HL-60 (cell line): ENCODE measurements around the gene IGSF9.
"Not testable (repeated sequence)": the region's sequence is repeated elsewhere in the genome, so short reads cannot be mapped to it uniquely, and the experiment has no call there.

Experiments used
- DNase-seq, 2 experiments: peaks; one replicate each; pipeline ENCODE4 v3.0.0-alpha.2; 2010 to 2020; ENCODE audit warnings: low read depth in 1 of 2, low spot score in 1 of 2
- H3K27ac ChIP-seq: fragments of 250-450 bp; sonication (Bioruptor Pico); replicated peaks from 2 replicates; pipeline ENCODE4 v1.5.1; 2020; ENCODE audit warnings: mild to moderate bottlenecking, moderate library complexity
- H3K27me3 ChIP-seq: fragments of 250-450 bp; sonication (Bioruptor Pico); 2 replicates; pipeline ENCODE4 v1.5.1; 2021; ENCODE audit warnings: mild to moderate bottlenecking, moderate library complexity; ENCODE audit not compliant: insufficient read depth, poor library complexity, severe bottlenecking
- H3K4me3 ChIP-seq: replicated peaks from 2 replicates; pipeline ENCODE4 v1.5.1; 2011; ENCODE audit warnings: mild to moderate bottlenecking, control low read depth, low read length; ENCODE audit not compliant: insufficient read depth
- CTCF ChIP-seq: IDR thresholded peaks from one replicate; pipeline ENCODE4 v1.5.1; 2011; ENCODE audit warnings: low read length, control low read depth, inconsistent platforms; ENCODE audit not compliant: insufficient read depth
- GABPA ChIP-seq: IDR thresholded peaks from 2 replicates; pipeline ENCODE4 v1.6.1; 2012; ENCODE audit warnings: low read depth
- POLR2AphosphoS5 ChIP-seq: IDR thresholded peaks from 2 replicates; pipeline ENCODE4 v1.6.1; 2012; ENCODE audit warnings: low read depth
- REST ChIP-seq: IDR thresholded peaks from 2 replicates; pipeline ENCODE4 v1.6.1; 2012; ENCODE audit warnings: low read depth; ENCODE audit not compliant: insufficient replicate concordance
- SPI1 ChIP-seq: IDR thresholded peaks from 2 replicates; pipeline ENCODE4 v1.6.1; 2012; ENCODE audit warnings: low read depth, mild to moderate bottlenecking, borderline replicate concordance

Gene IGSF9

GRCh38 chr1:159908031-159908940, 37.1 kb downstream of the IGSF9 start:
- Histone ChIP-seq H3K27ac (no peak overlapping the region; the same call in 1 of the 2 replicates), H3K4me3 (no peak overlapping the region), H3K27me3 (no peaks in the 10 kb centered on the region)
- DNase-seq = no peak
- TF ChIP-seq REST = no peak
- TF ChIP-seq POLR2AphosphoS5 = no peak
- TF ChIP-seq SPI1 = no peak

- no peak for TF ChIP-seq CTCF
- TF ChIP-seq GABPA = no peak
- TF ChIP-seq POLR2AphosphoS5 = no peak
- no peak for TF ChIP-seq REST
- TF ChIP-seq SPI1 = no peak
- H3K27ac ChIP-seq = no peak overlapping the region
- no peak overlapping the region for H3K4me3 ChIP-seq
- no peak for DNase-seq
- H3K27me3 ChIP-seq = no peaks in the 10 kb centered on the region
These were observed 38.5 kb downstream of the IGSF9 start for GRCh38 chr1:159906960-159907359.

- H3K27me3 ChIP-seq, H3K4me3 ChIP-seq, DNase-seq, H3K27ac ChIP-seq: not testable (repeated sequence)
These were observed 41.4 kb downstream of the IGSF9 start for GRCh38 chr1:159904036-159904435.

GRCh38 chr1:159902541-159902940, 42.9 kb downstream of the IGSF9 start:
- no peak for DNase-seq
- no peak overlapping the region; the same call in 1 of the 2 replicates for H3K27ac ChIP-seq
- H3K27me3 ChIP-seq = no peaks in the 10 kb centered on the region
- H3K4me3 ChIP-seq = no peak overlapping the region
- TF ChIP-seq REST (no peak), SPI1 (no peak)
